Left lung (tissue), 10 donors: ENCODE data around the gene OCA2. TPM values are rescaled to one million over a fixed set of nuclear protein-coding genes. Genes with fewer than 3 reads are reported as not detected.

Experiments used
- ATAC-seq: fragments of 200-7000 bp; cut with Tn5 transposase; one replicate; pipeline ENCODE4 v1.9.1; 2020; ENCODE audit warnings: moderate library complexity
- DNase-seq, 4 donors: peaks; one replicate each; pipeline ENCODE4 v3.0.0-alpha.2; 2013 to 2020
- H3K27ac ChIP-seq, 2 donors: fragments of 200-600 bp; sonication (generic) in 1 of 2; one replicate each; pipeline versions ENCODE4 v1.5.0 to v1.8.0; 2020 to 2021
- H3K27me3 ChIP-seq, 2 donors: fragments of 200-600 bp; sonication (generic) in 1 of 2; one replicate each; pipeline versions ENCODE4 v1.5.0 to v1.8.0; 2020 to 2021
- H3K36me3 ChIP-seq, 2 donors: fragments of 200-600 bp; sonication (generic) in 1 of 2; one replicate each; pipeline versions ENCODE4 v1.5.0 to v1.8.0; 2020 to 2021
- H3K4me1 ChIP-seq, 2 donors: fragments of 200-600 bp; one replicate each; pipeline ENCODE4 v1.8.0; 2021
- H3K4me3 ChIP-seq, 2 donors: fragments of 200-600 bp; sonication (generic) in 1 of 2; one replicate each; pipeline versions ENCODE4 v1.5.0 to v1.8.0; 2020 to 2021; ENCODE audit warnings: mild to moderate bottlenecking in 1 of 2
- H3K9me3 ChIP-seq, 2 donors: fragments of 200-600 bp; sonication (generic) in 1 of 2; one replicate each; pipeline versions ENCODE4 v1.5.0 to v1.8.0; 2020 to 2021
- intact Hi-C, 2 donors: fragments of 100-400 bp; cut with DNase I; formaldehyde crosslinking; loops; one replicate each; pipeline versions ENCODE4 v1.11.2 to v1.14.2; 2022
- polyA plus RNA-seq, 6 donors: library from polyadenylated mRNA; unstranded; fragments of 120-200 nt; gene quantifications; one replicate each; pipeline ENCODE4 v1.2.1, GENCODE V29; 2013; ENCODE audit not compliant: insufficient read length in 6 of 6
- total RNA-seq, 2 donors: library from RNA; stranded (reverse); fragmentation: NEBNext Ultra II Directional; extraction: Animal tissue kit (Norgen Biotek cat#: 25700); gene quantifications; one replicate each; pipeline ENCODE4 v1.2.1, GENCODE V29; 2021
- TF ChIP-seq, protein P1 (sequence below), 2 donors: fragments of 200-600 bp; sonication (generic) in 1 of 2; IDR thresholded peaks; one replicate each; pipeline versions ENCODE4 v1.5.0 to v1.8.0; 2021; ENCODE audit warnings: antibody characterized with exemption in 2 of 2
- donor health status: DM: no; HTN: yes; CAD: no.
- donor health status: DM: no; HTN: no; CAD: no.

The OCA2 gene
- total and polyA plus RNA-seq, 8 donors: 0.81 to 21.7 (median 13.2) TPM

DNA sequence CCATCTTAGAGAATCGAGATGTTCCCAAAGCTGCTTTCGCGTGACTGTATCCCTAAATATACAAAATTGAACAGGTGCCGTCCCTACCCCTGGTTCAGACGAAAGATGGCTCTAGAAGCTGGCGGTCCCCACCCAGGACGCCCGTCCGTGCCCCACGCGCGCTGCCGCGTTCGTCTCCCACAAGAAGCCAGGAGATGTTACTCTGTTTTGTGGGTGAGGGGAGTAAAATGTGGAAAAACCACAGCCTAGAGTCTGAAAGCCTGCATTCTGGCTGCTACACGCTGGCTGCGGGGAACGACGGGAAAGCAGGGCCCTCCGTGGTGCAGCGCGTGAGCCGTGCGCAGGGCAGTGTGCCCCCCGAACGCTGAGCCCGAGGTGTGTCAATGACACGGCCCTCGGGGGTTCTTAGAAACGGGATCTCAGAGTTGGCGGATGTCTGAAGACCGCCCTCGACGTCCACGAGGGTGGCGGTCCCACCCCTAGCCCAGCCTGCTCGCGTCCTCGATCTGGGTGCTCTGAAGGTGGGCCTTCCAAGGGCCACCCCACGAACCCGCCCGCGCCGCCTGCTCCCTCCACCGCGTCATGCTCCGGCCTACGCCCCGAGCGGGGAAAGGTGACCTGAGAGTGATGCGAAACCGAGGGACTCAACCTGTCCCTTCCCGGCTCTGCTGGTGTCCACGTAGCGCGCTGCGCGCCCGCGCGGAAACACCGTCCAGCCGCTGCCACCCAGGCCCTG is 95.6 kb downstream of the OCA2 start:
- H3K4me3 ChIP-seq: no peak overlapping the region
- TF ChIP-seq, protein P1, sequence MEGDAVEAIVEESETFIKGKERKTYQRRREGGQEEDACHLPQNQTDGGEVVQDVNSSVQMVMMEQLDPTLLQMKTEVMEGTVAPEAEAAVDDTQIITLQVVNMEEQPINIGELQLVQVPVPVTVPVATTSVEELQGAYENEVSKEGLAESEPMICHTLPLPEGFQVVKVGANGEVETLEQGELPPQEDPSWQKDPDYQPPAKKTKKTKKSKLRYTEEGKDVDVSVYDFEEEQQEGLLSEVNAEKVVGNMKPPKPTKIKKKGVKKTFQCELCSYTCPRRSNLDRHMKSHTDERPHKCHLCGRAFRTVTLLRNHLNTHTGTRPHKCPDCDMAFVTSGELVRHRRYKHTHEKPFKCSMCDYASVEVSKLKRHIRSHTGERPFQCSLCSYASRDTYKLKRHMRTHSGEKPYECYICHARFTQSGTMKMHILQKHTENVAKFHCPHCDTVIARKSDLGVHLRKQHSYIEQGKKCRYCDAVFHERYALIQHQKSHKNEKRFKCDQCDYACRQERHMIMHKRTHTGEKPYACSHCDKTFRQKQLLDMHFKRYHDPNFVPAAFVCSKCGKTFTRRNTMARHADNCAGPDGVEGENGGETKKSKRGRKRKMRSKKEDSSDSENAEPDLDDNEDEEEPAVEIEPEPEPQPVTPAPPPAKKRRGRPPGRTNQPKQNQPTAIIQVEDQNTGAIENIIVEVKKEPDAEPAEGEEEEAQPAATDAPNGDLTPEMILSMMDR (IDR thresholded peaks at IDR 0.05): no peak
- no peaks in the 10 kb centered on the region for H3K9me3 ChIP-seq
- no peaks in the 10 kb centered on the region for H3K27me3 ChIP-seq
- DNase-seq: no peak
- H3K4me1 ChIP-seq: no peaks in the 10 kb centered on the region
- H3K27ac ChIP-seq: no peak overlapping the region
- ATAC-seq: no peak
- H3K36me3 ChIP-seq: no peaks in the 10 kb centered on the region
- intact Hi-C loops: no loop called here

DNA sequence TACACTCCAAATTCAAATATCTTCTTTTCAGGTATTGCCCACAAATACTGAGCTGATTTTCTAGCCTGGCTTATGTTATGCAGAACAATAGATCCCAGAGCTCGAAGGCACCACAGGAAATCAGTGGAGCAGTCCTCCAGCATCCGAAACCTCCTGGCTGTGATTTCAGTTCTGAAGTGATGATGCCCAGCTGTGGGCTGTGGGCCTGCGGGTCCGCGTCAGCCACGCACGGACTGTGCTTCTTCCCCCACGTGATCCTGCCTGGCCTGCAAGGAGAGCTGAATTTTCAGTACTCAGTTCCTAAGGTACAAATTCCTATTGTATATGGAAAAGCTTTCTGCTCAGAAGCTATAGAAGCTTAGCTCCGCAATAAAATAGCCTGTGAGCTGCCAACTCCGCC is 96.2 kb downstream of the OCA2 start:
- H3K4me1 ChIP-seq: no peaks in the 10 kb centered on the region
- no peak overlapping the region for H3K27ac ChIP-seq
- TF ChIP-seq, protein P1 (IDR thresholded peaks at IDR 0.05): no peak
- ATAC-seq (no peak), DNase-seq (no peak)
- intact Hi-C loops: no loop called here
- H3K9me3 ChIP-seq: no peaks in the 10 kb centered on the region
- H3K36me3 ChIP-seq: no peaks in the 10 kb centered on the region
- no peaks in the 10 kb centered on the region for H3K27me3 ChIP-seq
- no peak overlapping the region for H3K4me3 ChIP-seq

DNA sequence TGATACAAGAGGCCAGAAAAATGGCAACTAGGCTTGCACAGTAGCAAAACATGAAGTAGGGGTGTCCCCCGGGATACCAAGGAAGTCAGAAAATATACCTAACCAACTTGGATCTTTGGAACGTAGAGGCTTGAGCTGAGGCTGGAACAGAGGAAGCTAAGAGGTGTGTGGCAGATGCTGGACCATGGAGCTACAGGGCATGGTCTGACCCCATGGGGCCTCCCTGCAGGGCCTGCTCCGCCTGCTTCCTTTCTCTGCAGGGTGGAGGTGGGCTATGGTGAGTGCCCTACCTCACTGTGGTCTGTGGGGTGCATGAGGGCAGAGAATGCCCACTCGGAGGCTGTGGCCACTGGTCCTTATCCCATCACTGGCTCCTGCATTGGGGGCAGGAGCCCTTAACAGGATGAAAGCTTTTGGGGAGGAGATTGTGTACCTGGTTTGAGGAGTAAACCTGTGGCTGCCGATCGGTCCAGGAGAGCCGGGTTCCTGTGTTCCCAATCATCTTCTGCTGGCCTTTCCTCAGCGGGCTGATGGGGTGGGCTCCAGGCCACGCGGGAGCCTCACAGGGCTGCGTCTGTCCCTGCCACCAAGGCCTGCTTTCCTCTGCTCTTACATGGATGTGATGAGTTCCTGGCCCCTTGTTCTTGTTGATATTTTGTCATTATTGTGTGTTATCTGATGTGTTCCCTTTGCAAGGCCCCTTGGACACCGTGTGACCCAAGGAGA is 96.8 kb downstream of the OCA2 start:
- Histone ChIP-seq H3K36me3 (no peaks in the 10 kb centered on the region), H3K9me3 (no peaks in the 10 kb centered on the region), H3K4me3 (no peak overlapping the region), H3K27me3 (no peaks in the 10 kb centered on the region), H3K4me1 (no peaks in the 10 kb centered on the region), H3K27ac (no peak overlapping the region)
- DNase-seq: no peak
- intact Hi-C loops: no loop called here
- TF ChIP-seq, protein P1 (IDR thresholded peaks at IDR 0.05): no peak
- ATAC-seq: no peak

DNA sequence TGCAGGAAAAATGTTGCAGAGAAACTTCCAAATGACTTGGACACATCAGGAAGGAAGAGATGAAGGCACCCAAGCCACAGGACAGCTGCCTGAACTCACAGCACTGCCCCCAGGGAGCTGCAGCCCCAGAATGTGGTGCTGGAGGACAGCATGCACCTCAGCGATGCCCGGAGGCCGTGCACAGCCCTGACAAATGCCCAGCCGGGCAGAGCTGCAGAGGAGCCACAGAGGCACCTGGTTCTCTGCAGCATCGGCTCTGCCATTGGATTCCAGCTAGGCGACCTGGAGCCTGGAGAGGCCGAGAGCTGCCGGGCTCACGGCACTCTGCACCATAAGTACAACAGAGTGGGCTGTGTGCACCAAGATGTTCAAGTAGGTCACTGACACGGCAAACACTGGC is 97.5 kb downstream of the OCA2 start:
- no peak overlapping the region for H3K4me3 ChIP-seq

More for the DNA sequence above, 97.5 kb downstream of the OCA2 start:
- DNase-seq: no peak
- TF ChIP-seq, protein P1 (IDR thresholded peaks at IDR 0.05): no peak
- intact Hi-C loops: no loop called here
- Histone ChIP-seq H3K27ac (no peak overlapping the region), H3K27me3 (no peaks in the 10 kb centered on the region), H3K4me1 (no peaks in the 10 kb centered on the region), H3K9me3 (no peaks in the 10 kb centered on the region), H3K36me3 (no peaks in the 10 kb centered on the region)
- no peak for ATAC-seq
